ENCODE measurements around the gene ASTN2.

- TF ChIP-seq CTCF (conservative IDR thresholded peaks at IDR 0.05; ENCODE audit: low read depth in 2 of 2) (no peak), REST (IDR thresholded peaks at IDR 0.05; ENCODE audit: unreplicated experiment) (no peak), EZH2 (IDR thresholded peaks at IDR 0.05; ENCODE audit: low read depth, unreplicated experiment) (no peak), CREB1 (CRISPR knock-in tag; IDR thresholded peaks at IDR 0.05; ENCODE audit: low read depth) (no peak), STAT1 (IDR thresholded peaks at IDR 0.05; ENCODE audit: unreplicated experiment) (no peak), POLR2AphosphoS5 (IDR thresholded peaks at IDR 0.05; ENCODE audit: low read depth) (no peak), EZH2phosphoT487 (IDR thresholded peaks at IDR 0.05; ENCODE audit: unreplicated experiment) (no peak), JUNB (IDR thresholded peaks at IDR 0.05; ENCODE audit: unreplicated experiment) (no peak), NANOG (IDR thresholded peaks at IDR 0.05; ENCODE audit: borderline replicate concordance) (no peak), ZNF331 (CRISPR knock-in tag; IDR thresholded peaks at IDR 0.05; ENCODE audit: low read depth) (no peak), ZNF114 (CRISPR knock-in tag; IDR thresholded peaks at IDR 0.05) (no peak), ETS1 (IDR thresholded peaks at IDR 0.05) (no peak)
These were observed 723.2 kb downstream of the ASTN2 start for GRCh38 chr9:116691607-116692006.

All from GM23338 (cell line).